NCI-H82 (cell line): Measurements from ENCODE around the gene BRD4.
"Not testable (repeated sequence)": the region's sequence is repeated elsewhere in the genome, so short reads cannot be mapped to it uniquely, and the experiment has no call there.

Experiments used
- DNase-seq: peaks from one replicate; lab custom pipeline; 2025; lab: John Stamatoyannopoulos, UW

The BRD4 gene

DNA sequence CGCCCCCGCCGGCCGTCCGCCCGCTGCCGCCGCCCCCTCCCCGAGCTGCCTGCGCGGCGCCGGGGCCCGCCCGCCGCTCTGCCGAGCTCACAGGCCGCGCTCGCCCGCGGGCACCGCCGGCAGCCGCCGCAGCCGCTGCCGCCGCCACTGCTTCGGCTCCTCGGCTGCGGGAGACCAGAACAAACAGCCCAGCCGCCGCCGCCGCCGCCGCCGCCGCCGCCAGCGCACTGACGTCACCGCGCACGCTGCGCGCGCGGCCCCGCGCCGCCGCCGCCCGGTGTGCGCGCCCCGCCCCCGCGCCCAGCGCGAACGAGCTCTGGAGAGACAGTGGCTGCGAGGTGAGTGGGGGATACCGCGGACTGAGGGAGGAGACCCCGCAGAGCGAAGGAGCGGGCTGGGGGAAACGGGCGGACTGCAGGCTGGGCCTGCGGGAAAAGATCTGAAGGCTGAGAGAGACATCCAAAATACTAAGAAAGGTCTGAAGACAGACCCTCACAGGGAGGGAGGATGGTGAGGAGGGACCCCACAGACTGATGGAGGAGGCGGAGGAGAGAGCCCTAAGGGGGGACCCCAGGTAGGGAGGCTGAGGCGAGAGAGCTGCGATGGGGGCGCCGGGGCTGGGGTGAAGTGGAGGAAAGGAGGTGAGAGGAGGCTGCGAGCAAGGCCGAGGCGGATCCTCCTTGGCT lies at the start of gene BRD4:
Gene BRD4 (minus strand): TSS at position 229 of the 686 bp plus-strand sequence. CDS start 59,440 bp downstream, outside the sequence.
- DNase-seq: peak; percentile 84

DNA sequence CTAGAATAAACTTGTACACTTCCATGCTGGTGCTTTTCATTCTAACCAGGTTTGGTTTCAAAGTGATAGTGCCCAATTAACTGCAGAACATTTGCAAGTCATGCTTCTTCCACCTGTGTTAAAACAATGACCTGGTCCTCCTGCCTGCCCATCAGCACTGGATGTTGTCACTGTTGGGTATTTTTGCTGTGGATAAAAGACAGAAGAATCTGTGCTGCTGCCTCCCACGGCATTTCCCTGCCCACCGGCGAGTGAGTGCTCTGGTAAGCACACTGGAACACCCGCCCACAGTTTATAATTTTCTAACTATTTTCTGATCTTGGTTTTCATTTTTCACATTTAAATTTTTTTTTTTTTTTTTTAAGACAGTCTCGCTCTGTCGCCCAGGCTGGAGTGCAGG lies 49.5 kb upstream of the BRD4 start:
- DNase-seq: no peak

DNA sequence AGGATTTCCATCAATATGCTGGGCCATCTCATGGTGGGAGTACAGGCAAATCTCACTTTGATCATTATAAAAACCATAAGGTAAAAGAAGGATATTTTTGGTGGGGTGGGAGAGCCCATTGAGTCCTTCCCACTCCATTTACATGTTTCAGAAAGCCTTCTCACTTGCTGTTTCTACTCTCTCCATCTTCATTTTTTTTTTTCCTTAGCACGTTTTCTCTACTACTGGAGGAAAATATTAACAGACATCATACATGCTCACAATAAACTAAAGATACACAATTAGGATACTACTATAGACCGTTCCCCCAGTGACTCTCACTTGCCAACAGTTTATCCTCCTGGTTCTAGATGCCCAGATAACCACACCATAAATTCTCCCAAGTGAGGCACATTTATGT lies 49.1 kb upstream of the BRD4 start:
- no peak for DNase-seq

DNA sequence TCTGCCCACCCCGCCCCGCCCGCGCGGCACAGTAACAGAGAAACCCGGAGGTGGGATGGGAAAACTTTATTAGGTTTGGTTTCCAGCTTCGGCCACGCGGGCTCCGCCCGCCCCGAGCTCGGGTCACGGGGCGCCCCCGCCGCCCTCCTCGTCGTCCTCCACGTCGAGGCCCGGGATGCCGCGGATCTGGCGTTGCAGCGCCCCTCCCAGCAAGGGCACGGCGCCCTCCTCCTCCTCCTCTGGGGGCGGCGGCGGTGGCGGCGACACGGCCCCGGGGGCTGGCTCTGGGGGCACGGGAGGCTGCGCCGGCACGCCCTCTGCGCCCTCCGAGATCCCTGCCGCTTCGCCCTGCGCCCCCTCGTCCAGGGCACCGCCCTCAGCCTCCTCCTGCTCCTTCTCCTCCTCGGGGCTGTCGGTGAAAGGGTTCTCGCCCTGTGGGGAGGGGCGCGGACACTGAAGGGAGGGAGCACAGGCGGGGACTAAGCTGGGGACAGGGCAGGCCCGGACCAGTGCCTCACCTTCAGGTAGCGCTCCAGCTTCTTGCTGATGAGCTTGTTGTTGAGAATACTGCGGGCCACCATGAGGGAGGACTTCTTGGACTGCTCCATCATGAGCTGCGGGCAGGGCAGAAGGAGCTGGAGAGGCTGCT lies 47.8 kb upstream of the BRD4 start:
- peak; percentile 93 for DNase-seq

DNA sequence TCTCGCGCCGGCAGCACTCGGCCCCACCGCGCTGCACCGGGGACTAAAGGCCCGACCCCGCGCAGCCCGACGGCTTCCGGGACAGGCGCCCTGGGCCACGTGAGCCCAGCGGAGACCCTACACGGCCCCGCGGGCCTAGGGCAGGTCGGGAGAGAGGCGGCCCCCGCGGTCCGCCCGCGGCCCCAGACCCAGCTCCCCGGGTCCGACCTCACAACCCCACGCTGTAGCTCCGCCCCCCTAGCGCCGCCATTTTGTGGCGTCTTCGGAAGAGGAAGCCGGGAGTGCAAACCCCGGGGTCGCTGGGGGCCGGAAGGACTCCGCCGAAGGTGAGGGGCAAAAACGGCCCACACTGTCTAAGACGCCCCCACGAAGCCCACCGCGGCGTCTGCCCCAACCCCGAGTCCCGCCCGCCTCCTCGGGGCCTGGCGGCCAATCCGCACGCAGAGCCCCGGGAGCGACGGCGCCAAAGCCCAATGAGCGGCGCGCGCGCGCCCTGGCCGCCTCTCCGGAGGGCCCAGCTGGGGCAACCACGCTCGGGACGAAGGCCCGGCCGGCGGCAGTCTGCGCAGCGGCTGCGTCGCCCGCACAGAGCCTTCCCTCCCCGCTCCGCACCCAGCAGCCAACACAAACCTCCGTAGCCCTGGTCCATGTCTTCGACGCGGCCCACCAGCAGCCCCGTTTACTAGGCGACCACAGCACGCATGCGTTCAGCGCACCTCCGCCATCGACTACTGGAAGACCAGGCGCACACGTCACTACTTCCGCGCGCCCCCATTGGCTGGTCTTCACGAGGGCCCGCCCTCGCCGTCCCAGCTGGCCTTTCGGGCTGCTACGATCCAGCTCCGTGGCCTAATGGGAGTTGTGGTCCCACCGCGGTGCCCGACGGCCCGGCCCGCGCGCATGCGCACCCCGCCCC lies 47.0 kb upstream of the BRD4 start, which contains the start of gene AKAP8:
Gene AKAP8 (minus strand): TSS at position 705 of the 916 bp plus-strand sequence. CDS start 56 bp downstream, at position 649.
- DNase-seq: peak; percentile 100

DNA sequence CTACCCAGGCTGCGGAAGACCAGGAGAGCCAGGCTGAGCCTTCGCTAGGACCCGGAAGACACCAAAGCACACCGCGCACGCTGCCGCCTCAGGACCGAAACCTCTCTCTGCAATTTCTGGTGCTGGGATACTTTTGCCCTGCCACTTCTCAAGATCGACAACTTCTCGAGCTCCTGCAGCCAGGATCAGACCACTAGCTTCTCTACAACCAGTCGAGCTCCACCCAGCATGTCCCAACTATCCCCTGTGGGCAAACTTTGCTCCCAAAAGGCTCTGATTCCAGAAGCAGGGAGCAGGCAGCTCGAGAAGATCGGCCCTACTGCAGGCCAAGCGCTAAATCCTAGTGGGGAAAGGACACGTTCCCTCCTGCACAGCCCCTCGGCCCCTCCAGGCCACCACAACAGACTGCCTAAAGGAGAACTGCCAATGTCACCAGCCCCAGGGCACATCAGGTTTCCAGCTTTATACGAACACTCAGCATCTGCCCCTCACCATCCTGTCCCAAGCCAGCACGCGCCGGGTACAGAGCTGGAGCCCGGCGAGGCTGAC lies 46.3 kb upstream of the BRD4 start:
- peak; percentile 70 for DNase-seq

DNA sequence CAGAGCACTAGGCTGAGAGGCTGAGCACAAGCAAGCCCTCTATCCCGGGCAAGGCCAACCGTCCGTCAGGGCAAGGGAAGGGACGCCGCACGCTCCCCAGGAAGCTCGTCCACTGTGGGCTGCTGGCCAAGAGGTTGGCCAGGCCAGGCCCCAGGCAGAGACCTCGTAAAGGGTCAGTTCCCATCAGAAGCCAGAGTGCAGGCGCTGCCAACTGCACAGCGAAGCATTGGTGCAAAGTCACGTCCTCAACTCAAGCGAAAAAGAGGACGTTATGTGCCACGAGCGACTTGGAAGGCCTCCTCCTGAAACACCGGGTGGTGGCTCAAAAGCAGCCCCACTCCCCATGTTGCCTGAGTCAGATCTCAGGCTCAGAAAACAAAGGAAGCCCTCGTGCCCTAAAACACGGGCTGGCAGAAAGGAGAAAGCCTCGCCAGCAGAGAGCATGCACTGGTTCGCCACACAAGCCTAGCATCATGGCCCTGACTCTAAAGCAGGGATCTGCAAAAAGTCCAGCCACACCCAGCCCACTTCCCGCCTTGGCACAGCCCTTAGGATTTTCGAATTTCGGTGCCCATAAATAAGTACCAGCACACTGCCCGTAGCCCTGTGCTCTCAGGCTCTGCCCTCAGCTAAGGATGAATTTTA lies 42.6 kb upstream of the BRD4 start:
- DNase-seq: no peak

DNA sequence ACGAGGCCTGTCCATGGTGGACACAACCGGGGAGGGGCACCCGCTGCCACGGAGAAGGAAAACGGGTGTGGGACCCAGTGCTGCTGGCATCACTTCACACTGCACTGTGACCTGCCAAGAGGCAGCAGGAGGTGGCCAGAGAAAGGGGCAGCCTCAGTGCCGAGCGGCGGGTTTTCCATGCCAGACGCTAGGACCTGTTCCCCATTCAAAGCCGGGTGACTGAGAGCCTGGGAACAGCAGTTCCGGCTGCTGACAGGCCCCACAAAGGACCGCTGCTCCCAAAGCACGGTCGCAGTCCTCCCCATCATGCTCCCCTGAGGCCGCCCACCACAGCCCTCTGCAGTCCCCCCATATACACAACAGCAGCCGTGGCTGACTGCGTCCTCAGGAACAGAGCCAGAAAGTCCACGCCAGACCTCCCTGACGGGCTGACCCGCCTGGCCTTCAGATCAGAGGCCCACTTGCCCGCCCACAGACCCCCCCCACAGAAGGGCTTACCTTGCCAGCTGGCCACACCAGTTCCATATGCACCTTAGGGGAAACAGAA lies 41.8 kb upstream of the BRD4 start:
- no peak for DNase-seq

DNA sequence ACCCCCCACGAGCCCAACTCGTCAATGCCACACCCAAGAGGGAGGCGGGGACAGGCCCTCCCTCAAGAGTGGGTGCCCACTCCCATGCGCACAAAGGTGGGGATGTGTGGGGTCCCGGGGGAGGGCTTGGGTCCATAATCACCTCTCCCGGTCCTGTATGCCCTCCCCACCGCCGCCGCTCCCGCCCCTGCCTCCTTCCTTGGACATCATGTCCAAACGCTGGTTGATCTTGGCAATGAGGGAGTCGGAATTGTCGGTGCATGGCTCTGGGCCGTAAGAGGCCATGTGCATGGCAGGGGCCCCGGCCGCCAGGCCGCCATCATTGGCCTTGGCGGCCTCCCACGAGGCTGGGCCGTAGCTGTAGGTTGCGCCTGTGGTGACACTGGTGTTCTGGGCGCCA lies 41.3 kb upstream of the BRD4 start:
- no peak for DNase-seq

DNA sequence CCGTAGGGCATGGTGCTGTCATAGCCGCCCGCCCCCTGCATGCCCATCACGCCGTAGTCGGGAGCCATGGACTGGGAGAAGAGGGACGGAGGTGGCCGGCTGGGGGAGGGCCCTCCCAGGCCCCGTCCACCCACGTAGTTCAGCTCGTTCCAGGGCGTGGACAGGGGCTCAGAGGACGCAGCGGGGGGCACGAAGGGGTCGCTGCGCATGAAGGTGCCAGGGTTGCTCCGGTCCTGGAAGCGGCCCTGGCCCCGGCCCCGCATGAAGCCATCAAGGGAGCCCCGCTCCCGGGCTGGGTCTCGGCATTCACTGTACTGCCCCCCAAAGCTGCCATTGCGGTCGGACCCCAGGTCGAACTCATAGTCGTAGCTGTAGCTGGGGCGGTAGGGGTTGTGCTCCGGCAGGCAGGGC lies 40.6 kb upstream of the BRD4 start:
- no peak for DNase-seq

DNA sequence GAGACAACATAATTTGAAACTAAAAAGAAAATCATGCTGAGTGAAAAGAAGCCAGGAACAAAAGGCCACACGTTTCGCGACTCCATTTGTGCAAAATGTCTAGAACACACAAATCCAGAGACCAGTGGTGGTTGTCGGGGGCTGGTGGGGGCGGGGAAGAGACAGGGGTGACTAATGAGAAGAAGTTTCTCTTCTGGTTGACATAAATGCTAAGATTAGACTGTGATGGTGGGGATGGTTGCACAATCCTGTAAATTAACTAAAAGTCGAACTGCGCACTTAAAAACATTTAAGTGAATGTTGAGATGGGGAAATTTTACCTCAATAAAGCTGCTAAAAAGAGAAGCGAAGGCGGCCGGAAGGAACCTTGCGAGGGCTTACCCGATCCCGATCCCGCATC lies 40.1 kb upstream of the BRD4 start:
- no peak for DNase-seq

DNA sequence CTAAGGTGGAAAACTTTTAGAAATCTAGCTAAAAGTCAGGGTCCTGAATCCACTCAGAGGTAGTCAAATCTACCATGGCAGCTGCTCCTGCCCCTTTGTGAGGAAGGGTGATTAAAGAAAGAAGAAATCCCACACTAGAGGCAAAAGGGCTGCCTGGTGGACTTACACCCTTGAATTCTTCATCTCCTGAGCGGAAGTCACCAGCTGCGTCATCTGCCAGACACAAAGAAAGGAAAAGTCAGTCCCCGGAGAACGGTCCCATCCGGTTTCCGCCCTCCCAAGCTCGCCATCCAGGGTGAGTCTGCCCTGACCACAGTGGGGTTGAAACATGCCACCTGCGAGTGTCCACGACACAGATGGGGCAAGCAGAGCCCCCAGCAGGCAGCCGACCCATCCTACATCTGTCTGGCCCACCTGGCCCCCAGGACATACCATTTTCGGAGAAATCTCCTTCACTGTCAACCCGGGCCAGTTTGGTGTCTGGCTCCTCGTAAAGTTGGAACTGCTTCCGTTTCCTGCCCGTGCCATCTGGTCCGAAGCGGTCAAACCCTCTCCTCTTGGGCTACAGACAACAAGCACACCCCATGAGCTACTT lies 39.5 kb upstream of the BRD4 start:
- no peak for DNase-seq

DNA sequence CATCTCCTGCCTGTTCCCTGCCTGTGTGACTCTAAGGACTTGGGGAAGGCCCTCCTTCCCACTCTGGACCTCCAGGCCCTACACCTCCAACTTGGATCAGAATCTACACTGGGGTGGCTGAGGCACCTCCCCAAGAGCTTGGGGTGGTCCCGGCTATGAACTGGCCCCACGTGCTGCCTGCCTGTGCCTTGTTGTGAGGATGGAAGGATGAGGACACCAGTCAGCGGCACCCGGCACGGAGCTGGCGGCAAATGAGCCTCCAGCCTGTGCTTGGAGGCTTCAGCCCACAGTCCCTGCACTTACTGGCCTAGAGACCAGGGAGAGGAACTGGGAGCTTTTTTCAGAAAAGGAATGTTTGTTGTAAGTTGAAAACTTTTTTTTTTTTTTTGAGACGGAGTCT lies 38.8 kb upstream of the BRD4 start:
- no peak for DNase-seq

DNA sequence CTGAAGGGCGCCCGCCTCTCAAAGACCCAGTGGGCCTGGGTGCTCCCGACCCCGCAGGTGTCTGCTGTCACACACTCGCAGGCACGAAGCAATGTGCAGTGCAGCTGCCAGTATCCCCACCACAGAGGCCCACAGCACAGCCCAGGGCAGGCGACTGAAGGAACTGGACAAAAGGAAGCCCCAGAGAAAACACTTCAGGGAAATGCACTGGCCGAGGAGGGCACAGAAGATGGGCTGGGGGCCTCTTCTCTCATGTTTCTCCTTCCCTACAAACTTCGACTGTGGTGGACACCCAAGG lies 37.2 kb upstream of the BRD4 start:
- no peak for DNase-seq

DNA sequence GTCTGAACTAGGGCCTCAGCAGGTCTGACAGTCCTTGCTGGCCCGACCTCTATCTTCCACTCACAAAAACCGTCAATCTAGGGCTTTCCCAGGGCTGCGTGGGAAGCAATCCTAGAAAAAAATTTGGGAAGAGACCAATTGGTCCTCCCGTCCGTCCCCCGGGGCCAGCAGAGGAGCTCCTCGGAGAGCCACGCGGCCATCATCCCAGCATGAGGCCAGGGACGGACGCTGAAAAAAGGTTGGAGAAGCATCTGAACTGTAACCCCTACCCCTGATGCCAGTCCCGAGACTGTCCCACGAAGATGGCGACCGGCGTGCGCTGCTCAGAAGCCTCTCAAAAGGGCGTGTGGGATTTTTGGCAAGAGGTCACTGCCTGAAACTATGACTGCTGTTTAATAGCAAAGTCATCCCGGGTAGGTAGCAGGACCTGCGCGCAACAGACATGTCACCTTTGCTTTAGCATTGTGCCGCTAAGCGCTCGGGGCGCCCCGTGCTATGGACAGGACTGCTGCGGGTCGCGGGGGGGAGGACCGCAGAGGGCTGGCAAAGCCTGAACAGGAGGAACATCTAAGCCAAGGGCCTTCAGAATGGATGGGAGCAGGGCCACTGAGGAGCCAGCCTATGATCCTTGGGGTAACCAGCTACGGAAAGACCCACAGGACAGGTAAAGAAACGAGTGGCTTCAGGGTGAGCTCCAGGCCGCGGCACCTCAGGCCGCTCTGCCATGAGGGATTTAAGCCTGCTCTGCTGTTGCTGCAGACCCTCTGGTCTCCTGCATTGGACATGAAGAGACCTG lies 36.7 kb upstream of the BRD4 start:
- no peak for DNase-seq

DNA sequence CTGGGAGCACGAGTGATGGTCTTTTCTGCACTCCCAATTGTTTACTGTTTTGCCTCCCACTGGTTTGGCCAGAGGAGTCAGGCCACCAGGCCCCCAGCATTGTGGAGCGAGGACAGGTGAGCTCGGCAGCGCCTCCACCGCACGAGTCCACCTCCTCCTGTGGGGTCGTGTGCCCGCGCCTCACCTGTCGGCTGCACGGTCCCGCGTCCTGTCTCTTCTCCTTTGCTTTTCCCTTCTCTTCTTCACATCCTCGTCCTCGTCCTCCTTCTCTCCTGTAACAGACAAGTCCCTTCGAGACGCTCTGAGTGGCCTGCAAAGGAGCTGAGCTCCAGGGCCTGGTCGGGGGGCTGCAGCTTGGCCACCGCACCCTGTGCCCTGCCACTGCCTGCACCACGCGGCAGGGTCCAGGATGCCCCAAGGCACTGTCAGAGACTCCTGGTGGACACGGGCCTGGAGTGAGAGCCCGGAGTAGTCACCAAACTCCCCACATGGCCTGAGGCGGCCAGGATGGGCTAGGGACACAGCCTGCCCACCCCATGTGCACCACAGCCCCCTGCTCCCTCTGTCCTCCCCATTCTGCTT lies 35.8 kb upstream of the BRD4 start:
- DNase-seq: no peak

DNA sequence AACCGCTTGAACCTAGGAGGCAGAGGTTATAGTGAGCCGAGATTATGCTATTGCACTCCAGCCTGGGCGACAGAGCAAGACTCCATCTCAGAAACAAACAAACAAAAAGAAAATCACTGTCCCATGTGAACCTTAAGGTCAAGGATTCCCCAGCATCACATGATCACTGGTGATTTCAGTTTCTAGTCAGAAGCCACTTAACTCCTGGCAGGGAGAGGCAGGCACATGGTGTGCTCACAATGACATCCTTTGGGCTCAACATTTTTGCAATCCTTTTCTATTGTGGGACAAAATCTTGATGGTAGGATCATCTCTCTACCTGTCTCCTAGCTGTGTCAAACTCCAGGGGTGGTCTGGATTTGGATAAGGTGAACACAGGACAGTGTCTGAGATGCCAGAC lies 35.1 kb upstream of the BRD4 start:
- no peak for DNase-seq

DNA sequence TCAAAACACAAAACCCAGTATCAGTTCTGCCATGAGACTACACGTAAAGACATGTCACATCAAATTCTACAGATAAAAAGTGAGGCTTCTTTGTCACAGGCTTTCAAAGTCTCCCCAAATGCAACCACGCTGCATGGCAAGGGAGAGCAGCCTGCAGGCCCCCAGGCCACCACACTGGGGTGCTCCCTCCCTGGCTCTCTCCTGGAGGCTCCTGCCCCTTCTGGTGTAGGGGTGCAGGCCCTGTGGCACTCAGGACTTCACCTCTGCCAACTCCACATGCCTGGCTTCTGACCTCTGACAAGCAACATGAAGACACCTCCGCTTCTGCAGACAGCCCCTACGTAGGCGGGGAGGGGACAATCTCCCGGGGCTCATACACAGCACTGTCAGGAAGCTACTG lies 32.9 kb upstream of the BRD4 start:
- DNase-seq: no peak

DNA sequence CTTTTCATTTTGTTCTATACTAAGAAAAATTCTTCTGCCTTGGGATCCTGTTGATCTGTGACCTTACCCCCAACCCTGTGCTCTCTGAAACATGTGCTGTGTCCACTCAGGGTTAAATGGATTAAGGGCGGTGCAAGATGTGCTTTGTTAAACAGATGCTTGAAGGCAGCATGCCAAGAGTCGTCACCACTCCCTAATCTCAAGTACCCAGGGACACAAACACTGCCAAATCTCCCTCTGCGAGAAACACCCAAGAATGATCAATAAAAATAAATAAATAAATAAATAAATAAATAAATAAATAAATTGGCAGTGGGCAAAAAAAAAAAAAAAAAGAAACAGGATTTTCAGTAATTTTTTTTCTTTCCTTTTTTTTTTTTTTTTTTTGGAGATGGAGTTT lies 31.5 kb upstream of the BRD4 start:
- DNase-seq: peak; percentile 78

DNA sequence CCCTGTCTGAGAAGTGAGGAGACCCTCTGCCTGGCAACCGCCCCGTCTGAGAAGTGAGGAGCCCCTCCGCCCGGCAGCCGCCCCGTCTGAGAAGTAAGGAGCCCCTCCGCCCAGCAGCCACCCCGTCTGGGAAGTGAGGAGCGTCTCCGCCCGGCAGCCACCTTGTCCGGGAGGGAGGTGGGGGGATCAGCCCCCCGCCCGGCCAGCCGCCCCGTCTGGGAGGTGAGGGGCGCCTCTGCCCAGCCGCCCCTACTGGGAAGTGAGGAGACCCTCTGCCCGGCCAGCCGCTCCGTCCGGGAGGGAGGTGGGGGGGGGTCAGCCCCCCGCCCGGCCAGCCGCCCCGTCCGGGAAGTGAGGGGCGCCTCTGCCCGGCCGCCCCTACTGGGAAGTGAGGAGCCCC lies 30.7 kb upstream of the BRD4 start:
- not testable (repeated sequence) for DNase-seq
